Panc1 (cell line): ENCODE data around the gene SRP72. TPM values are rescaled to one million over a fixed set of nuclear protein-coding genes. Genes with fewer than 3 reads are reported as not detected.

Experiments used
- ATAC-seq: fragments of 200-7000 bp; cut with Tn5 transposase; 2 replicates; pipeline ENCODE4 v1.9.1; 2020; ENCODE audit warnings: mild to moderate bottlenecking, moderate library complexity
- BruUV-seq: library from RNA; stranded (reverse); fragments of 400-500 nt; replicated peaks from 2 replicates; lab custom pipeline; 2021; lab: Mats Ljungman, UMichigan
- CTCF ChIA-PET: fragments of 300-600 bp; sonication (Branson Sonifier 250); formaldehyde crosslinking; loops from one replicate; lab custom pipeline; 2022; ENCODE audit warnings: antibody characterized with exemption; lab: Charles Lee
- POLR2A ChIA-PET: fragments of 300-600 bp; sonication (Branson Sonifier 250); formaldehyde crosslinking; loops from one replicate; lab custom pipeline; 2022; ENCODE audit warnings: antibody characterized with exemption; lab: Charles Lee
- DNase-seq: peaks from one replicate; pipeline ENCODE4 v3.0.0-alpha.2; 2010; ENCODE audit warnings: low read depth, low spot score
- H3K27ac ChIP-seq: 2 replicates; pipeline ENCODE4 v1.5.1; 2011; ENCODE audit warnings: mild to moderate bottlenecking, low read length, inconsistent platforms
- H3K27me3 ChIP-seq: fragments of 200-500 bp; sonication (Bioruptor generic); 2 replicates; pipeline ENCODE4 v1.6.0; 2014; ENCODE audit warnings: low read length, inconsistent platforms; ENCODE audit not compliant: control insufficient read depth, insufficient read depth
- H3K36me3 ChIP-seq: fragments of 200-500 bp; sonication (Bioruptor generic); 2 replicates; pipeline ENCODE4 v1.5.1; 2014; ENCODE audit warnings: inconsistent platforms, mild to moderate bottlenecking, low read length, moderate library complexity; ENCODE audit not compliant: control insufficient read depth, insufficient read depth
- H3K4me1 ChIP-seq: 2 replicates; pipeline ENCODE4 v1.5.1; 2011; ENCODE audit warnings: inconsistent platforms, mild to moderate bottlenecking, low read length, moderate library complexity; ENCODE audit not compliant: control insufficient read depth, insufficient read depth
- H3K4me3 ChIP-seq, 2 experiments: 2 replicates each; pipeline ENCODE4 v1.5.1; 2011 to 2012; ENCODE audit warnings: low read depth in 2 of 2, low read length in 2 of 2, mild to moderate bottlenecking in 2 of 2, inconsistent platforms in 1 of 2, moderate library complexity in 1 of 2
- H3K9me3 ChIP-seq: fragments of 200-500 bp; sonication (Bioruptor generic); 2 replicates; pipeline ENCODE4 v1.5.1; 2014; ENCODE audit warnings: low read depth, mild to moderate bottlenecking, inconsistent platforms, low read length, moderate library complexity; ENCODE audit not compliant: control insufficient read depth, insufficient read depth
- CTCF ChIP-seq: fragments of 450-650 bp; IDR thresholded peaks from 2 replicates; pipeline ENCODE4 v1.5.1; 2017; ENCODE audit warnings: mild to moderate bottlenecking
- POLR2AphosphoS5 ChIP-seq: IDR thresholded peaks from 2 replicates; pipeline ENCODE4 v1.6.1; 2012; ENCODE audit warnings: mild to moderate bottlenecking, low read depth, low read length, moderate library complexity
- REST ChIP-seq, 2 experiments: IDR thresholded peaks; 2 replicates each; pipeline ENCODE4 v1.6.1; 2011 to 2012; ENCODE audit warnings: low read depth in 2 of 2, control low read depth in 1 of 2, low read length in 1 of 2, mild to moderate bottlenecking in 1 of 2, moderate library complexity in 1 of 2; ENCODE audit not compliant: insufficient read depth in 1 of 2
- SIN3A ChIP-seq: IDR thresholded peaks from 2 replicates; pipeline ENCODE4 v1.6.1; 2012; ENCODE audit warnings: low read depth, mild to moderate bottlenecking, low read length, moderate library complexity, borderline replicate concordance; ENCODE audit not compliant: insufficient read depth
- TCF7L2 ChIP-seq: IDR thresholded peaks from 2 replicates; pipeline ENCODE4 v1.6.1; 2011; ENCODE audit warnings: mild to moderate bottlenecking, low read depth, low read length, inconsistent platforms
- in situ Hi-C: cut with HindIII; loops from 2 replicates; pipeline ENCODE4 v1.10.0; 2016; ENCODE audit warnings: low sequenced_read_pairs, low pct_unique_long_range_greater_than_20kb
- intact Hi-C: fragments of 100-400 bp; cut with micrococcal nuclease; formaldehyde crosslinking; loops from one replicate; pipeline ENCODE4 v1.10.0; 2022; ENCODE audit not compliant: unreplicated experiment
- total RNA-seq: library from RNA; stranded (reverse); gene quantifications from one replicate; pipeline ENCODE4 v1.2.1, GENCODE V29; 2021; ENCODE audit not compliant: unreplicated experiment

Gene SRP72
- total RNA-seq, 1 experiment from 2014 or later, result 82.4 TPM

GRCh38 chr4:56463711-56464110 is 3.7 kb upstream of the SRP72 start:
- intact Hi-C loops, result no loop called here
- H3K4me1 ChIP-seq, result peaks cover 6% of the 10 kb centered on the region; the same call in 1 of the 2 replicates
- TF ChIP-seq SIN3A (no peak), REST (IDR thresholded peaks at IDR 0.05; ENCODE audit: insufficient read depth in 1 of 2, low read depth in 2 of 2, low read length in 1 of 2) (no peak), POLR2AphosphoS5 (no peak), CTCF (no peak)
- no peak overlapping the region for H3K4me3 ChIP-seq
- H3K27me3 ChIP-seq, result no peaks in the 10 kb centered on the region
- H3K27ac ChIP-seq, result no peak overlapping the region
- ChIA-PET CTCF (no interaction called here), POLR2A (no interaction called here)
- no TSS peak for BruUV-seq
- no peaks in the 10 kb centered on the region for H3K9me3 ChIP-seq
- ATAC-seq, result no peak
- in situ Hi-C loops, result no loop called here
- no peak for DNase-seq
- H3K36me3 ChIP-seq, result peaks cover 17% of the 10 kb centered on the region

GRCh38 chr4:56464581-56464980 is 2.8 kb upstream of the SRP72 start:
- intact Hi-C loops (no loop called here), in situ Hi-C loops (no loop called here)
- ATAC-seq (no peak), DNase-seq (no peak)
- Histone ChIP-seq H3K4me1 (peaks cover 14% of the 10 kb centered on the region; the same call in 1 of the 2 replicates), H3K4me3 (no peak overlapping the region), H3K27ac (peak overlapping the region; percentile 44; the same call in 1 of the 2 replicates), H3K36me3 (peaks cover 19% of the 10 kb centered on the region), H3K27me3 (no peaks in the 10 kb centered on the region), H3K9me3 (no peaks in the 10 kb centered on the region)
- POLR2A ChIA-PET, result no interaction called here
- no TSS peak for BruUV-seq
- TF ChIP-seq TCF7L2 (no peak), REST (IDR thresholded peaks at IDR 0.05; ENCODE audit: insufficient read depth in 1 of 2, low read depth in 2 of 2, low read length in 1 of 2) (no peak), CTCF (no peak), POLR2AphosphoS5 (no peak), SIN3A (no peak)
- CTCF ChIA-PET, result no interaction called here
